Suprapubic skin (tissue), 4 donors: ENCODE data around the gene POLRMT. TPM values are rescaled to one million over a fixed set of nuclear protein-coding genes. Genes with fewer than 3 reads are reported as not detected.

ENCODE experiments used
- DNase-seq, 2 donors: peaks; one replicate each; pipeline ENCODE4 v3.0.0-alpha.2; 2019; ENCODE audit warnings: low spot score in 2 of 2
- H3K27ac ChIP-seq: fragments of 200-600 bp; sonication (generic); one replicate; pipeline ENCODE4 v1.5.1; 2019
- H3K27me3 ChIP-seq: fragments of 200-600 bp; sonication (generic); one replicate; pipeline ENCODE4 v1.5.1; 2019
- H3K36me3 ChIP-seq: fragments of 200-600 bp; sonication (generic); one replicate; pipeline ENCODE4 v1.5.1; 2019
- H3K4me1 ChIP-seq: fragments of 200-600 bp; sonication (generic); one replicate; pipeline ENCODE4 v1.5.1; 2019
- H3K4me3 ChIP-seq: fragments of 200-600 bp; sonication (generic); one replicate; pipeline ENCODE4 v1.5.1; 2019; ENCODE audit warnings: mild to moderate bottlenecking
- H3K9me3 ChIP-seq: fragments of 200-600 bp; sonication (generic); one replicate; pipeline ENCODE4 v1.5.1; 2019
- CTCF ChIP-seq, 2 donors: fragments of 200-600 bp in 1 of 2; fragments of 450-650 bp in 1 of 2; sonication (generic) in 1 of 2; IDR thresholded peaks; one replicate each; pipeline ENCODE4 v1.5.1; 2016 to 2019; ENCODE audit warnings: antibody characterized with exemption in 2 of 2, mild to moderate bottlenecking in 1 of 2, moderate library complexity in 1 of 2
- EP300 ChIP-seq: sonication (generic); formaldehyde crosslinking; IDR thresholded peaks from one replicate; pipeline ENCODE4 v1.6.1; 2017; ENCODE audit warnings: antibody characterized with exemption
- POLR2A ChIP-seq, 2 donors: fragments of 450-650 bp; IDR thresholded peaks; one replicate each; pipeline ENCODE4 v1.6.1; 2017; ENCODE audit warnings: antibody characterized with exemption in 2 of 2, mild to moderate bottlenecking in 2 of 2, moderate library complexity in 2 of 2
- POLR2AphosphoS5 ChIP-seq, 3 donors: sonication (generic); formaldehyde crosslinking; IDR thresholded peaks; one replicate each; pipeline ENCODE4 v1.6.1; 2017; ENCODE audit warnings: antibody characterized with exemption in 3 of 3
- WGBS: methylation state at CpG from one replicate; pipeline ENCODE4 v1.1.5; 2018; 5-methylcytosine and 5-hydroxymethylcytosine counted together
- total RNA-seq, 4 donors: library from RNA; depleted of rRNA; stranded (reverse); fragments of >200 nt; gene quantifications; one replicate each; pipeline ENCODE4 v1.1.0, GENCODE V29; 2016

POLRMT gene
- total RNA-seq, 4 donors from 2014 or later, result 26.0 to 60.4 (median 46.3) TPM

GRCh38 chr19:581399-582111 lies 51.8 kb downstream of the POLRMT start:
- H3K9me3 ChIP-seq, result no peaks in the 10 kb centered on the region
- peaks cover 13% of the 10 kb centered on the region for H3K27me3 ChIP-seq
- H3K4me3 ChIP-seq, result no peak overlapping the region
- H3K27ac ChIP-seq, result no peak overlapping the region
- no peak for TF ChIP-seq CTCF (IDR thresholded peaks at IDR 0.05)
- peak in 1 of 2 donors; percentile 57 for DNase-seq
- WGBS, result 90% methylated on average over 6 of the region's 40 CpGs
- H3K36me3 ChIP-seq, result peaks cover 57% of the 10 kb centered on the region
- H3K4me1 ChIP-seq, result peaks cover 23% of the 10 kb centered on the region

GRCh38 chr19:580274-580835 lies 53.0 kb downstream of the POLRMT start:
- peaks cover 57% of the 10 kb centered on the region for H3K36me3 ChIP-seq
- 89% methylated on average over 16 of the region's 22 CpGs for WGBS
- H3K4me3 ChIP-seq, result no peak overlapping the region
- H3K9me3 ChIP-seq, result no peaks in the 10 kb centered on the region
- H3K4me1 ChIP-seq, result peaks cover 35% of the 10 kb centered on the region
- H3K27ac ChIP-seq, result no peak overlapping the region
- H3K27me3 ChIP-seq, result peaks cover 5% of the 10 kb centered on the region
- no peak for TF ChIP-seq EP300
- peak in 1 of 2 donors; percentile 55 for DNase-seq

- no peaks in the 10 kb centered on the region for H3K27me3 ChIP-seq
- H3K4me3 ChIP-seq, result no peak overlapping the region
- no peak overlapping the region for H3K27ac ChIP-seq
- WGBS, result 89% methylated on average over 5 of the region's 11 CpGs
- peaks cover 41% of the 10 kb centered on the region for H3K4me1 ChIP-seq
- peaks cover 57% of the 10 kb centered on the region for H3K36me3 ChIP-seq
- TF ChIP-seq POLR2A (IDR thresholded peaks at IDR 0.05) (no peak), POLR2AphosphoS5 (IDR thresholded peaks at IDR 0.05) (no peak), EP300 (no peak), CTCF (IDR thresholded peaks at IDR 0.05) (no peak)
- no peaks in the 10 kb centered on the region for H3K9me3 ChIP-seq
- DNase-seq, result no peak
Observed at GRCh38 chr19:579842-580155, 53.5 kb downstream of the POLRMT start.

- Histone ChIP-seq H3K4me1 (peaks cover 46% of the 10 kb centered on the region), H3K27ac (no peak overlapping the region), H3K4me3 (no peak overlapping the region), H3K36me3 (peaks cover 57% of the 10 kb centered on the region), H3K9me3 (no peaks in the 10 kb centered on the region), H3K27me3 (no peaks in the 10 kb centered on the region)
- WGBS, result 88% methylated on average over 16 of the region's 46 CpGs
- TF ChIP-seq EP300, result no peak
- TF ChIP-seq POLR2AphosphoS5 (IDR thresholded peaks at IDR 0.05), result no peak
- no peak for TF ChIP-seq POLR2A (IDR thresholded peaks at IDR 0.05)
- TF ChIP-seq CTCF (IDR thresholded peaks at IDR 0.05), result no peak
- peak in 1 of 2 donors; percentile 61 for DNase-seq
Observed at GRCh38 chr19:579111-579841, 54.1 kb downstream of the POLRMT start.

- Histone ChIP-seq H3K4me1 (peaks cover 52% of the 10 kb centered on the region), H3K27ac (no peak overlapping the region), H3K27me3 (no peaks in the 10 kb centered on the region), H3K36me3 (peaks cover 47% of the 10 kb centered on the region), H3K4me3 (no peak overlapping the region), H3K9me3 (no peaks in the 10 kb centered on the region)
- TF ChIP-seq EP300 (no peak), POLR2AphosphoS5 (IDR thresholded peaks at IDR 0.05) (no peak), POLR2A (IDR thresholded peaks at IDR 0.05) (no peak), CTCF (IDR thresholded peaks at IDR 0.05) (no peak)
- DNase-seq, result peak in 1 of 2 donors; percentile 59
- WGBS, result 93% methylated on average over 28 of the region's 66 CpGs
Observed at GRCh38 chr19:577439-578392, 55.6 kb downstream of the POLRMT start.
